NCI-H1417 treated with DMSO at 0.1 percent for 48 hours (cell line): Measurements from ENCODE around the gene SUPT5H.
A peak's percentile ranks its signal among the peaks of the same experiment; 100 is the strongest.
"Not testable (repeated sequence)": the region's sequence is repeated elsewhere in the genome, so short reads cannot be mapped to it uniquely, and the experiment has no call there.

Experiments used
- DNase-seq: peaks from one replicate; lab custom pipeline; 2025; lab: John Stamatoyannopoulos, UW

The SUPT5H gene

GRCh38 chr19:39465956-39466747 is 20.8 kb downstream of the SUPT5H start:
- no peak for DNase-seq

- no peak for DNase-seq
These were observed 22.6 kb downstream of the SUPT5H start for GRCh38 chr19:39467941-39468340.

- DNase-seq, result no peak
These were observed 23.7 kb downstream of the SUPT5H start for GRCh38 chr19:39469036-39469435.

- no peak for DNase-seq
These were observed 24.2 kb downstream of the SUPT5H start for GRCh38 chr19:39469567-39469966.

GRCh38 chr19:39470724-39471339 is 25.4 kb downstream of the SUPT5H start:
- DNase-seq, result no peak

GRCh38 chr19:39471756-39472536 is 26.6 kb downstream of the SUPT5H start:
- no peak for DNase-seq

GRCh38 chr19:39472746-39473442 is 27.5 kb downstream of the SUPT5H start:
- DNase-seq, result no peak

GRCh38 chr19:39473443-39473960 is 28.1 kb downstream of the SUPT5H start:
- DNase-seq, result no peak

GRCh38 chr19:39474139-39474620 is 28.8 kb downstream of the SUPT5H start:
- DNase-seq, result no peak

GRCh38 chr19:39475748-39476147 is 30.4 kb downstream of the SUPT5H start:
- DNase-seq, result no peak

GRCh38 chr19:39479319-39479801 is 34.0 kb downstream of the SUPT5H start:
- DNase-seq, result not testable (repeated sequence)

GRCh38 chr19:39479916-39480315 is 34.5 kb downstream of the SUPT5H start:
- DNase-seq, result no peak

GRCh38 chr19:39480337-39481228 is 35.2 kb downstream of the SUPT5H start, which contains the start of gene TIMM50:
TSS of gene TIMM50 (plus strand) at chr19:39480838. CDS start at chr19:39480854, 16 bp downstream.
- peak; percentile 68 for DNase-seq

- DNase-seq, result no peak
These were observed 35.8 kb downstream of the SUPT5H start for GRCh38 chr19:39481229-39481545.

GRCh38 chr19:39481676-39482075 is 36.3 kb downstream of the SUPT5H start:
- DNase-seq, result no peak

GRCh38 chr19:39483141-39483540 is 37.8 kb downstream of the SUPT5H start:
- no peak for DNase-seq

GRCh38 chr19:39489756-39490155 is 44.4 kb downstream of the SUPT5H start:
- no peak for DNase-seq

- DNase-seq, result no peak
These were observed 46.8 kb downstream of the SUPT5H start for GRCh38 chr19:39492225-39492624.

GRCh38 chr19:39492788-39493187 is 47.4 kb downstream of the SUPT5H start:
- DNase-seq, result no peak

- no peak for DNase-seq
These were observed 49.3 kb downstream of the SUPT5H start for GRCh38 chr19:39494661-39495060.

- no peak for DNase-seq
These were observed 50.7 kb downstream of the SUPT5H start for GRCh38 chr19:39496063-39496462.
